Fibroblast of skin of right quadriceps (primary cell): ENCODE measurements around the gene PTPRN2.
"Not testable (repeated sequence)": the region's sequence is repeated elsewhere in the genome, so short reads cannot be mapped to it uniquely, and the experiment has no call there.

ENCODE experiments used
- DNase-seq: peaks from one replicate; pipeline ENCODE4 v3.0.0-alpha.2; 2013

PTPRN2 gene

DNA sequence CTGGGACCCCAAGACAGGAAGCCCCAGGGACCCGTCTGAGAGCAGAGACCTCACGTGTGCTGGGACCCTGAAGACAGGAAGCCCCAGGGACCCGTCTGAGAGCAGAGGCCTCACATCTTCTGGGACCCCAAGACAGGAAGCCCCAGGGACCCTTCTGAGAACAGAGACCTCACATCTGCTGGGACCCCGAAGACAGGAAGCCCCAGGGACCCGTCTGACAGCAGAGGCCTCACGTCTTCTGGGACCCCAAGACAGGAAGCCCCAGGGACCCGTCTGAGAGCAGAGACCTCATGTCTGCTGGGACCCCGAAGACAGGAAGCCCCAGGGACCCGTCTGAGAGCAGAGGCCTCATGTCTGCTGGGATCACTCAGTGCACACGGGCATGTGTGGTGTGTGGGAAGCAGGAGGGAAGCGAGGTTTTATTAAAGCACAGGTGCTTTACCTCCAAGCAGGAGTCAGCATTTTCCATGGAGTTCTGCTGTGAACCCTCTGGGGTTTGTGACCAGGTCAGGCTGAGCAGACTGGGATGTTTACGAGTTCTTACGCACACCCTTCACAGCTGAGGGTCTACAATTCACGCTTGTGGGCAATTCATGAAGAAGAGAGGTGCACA, 660.2 kb downstream of the PTPRN2 start:
- DNase-seq: no peak

DNA sequence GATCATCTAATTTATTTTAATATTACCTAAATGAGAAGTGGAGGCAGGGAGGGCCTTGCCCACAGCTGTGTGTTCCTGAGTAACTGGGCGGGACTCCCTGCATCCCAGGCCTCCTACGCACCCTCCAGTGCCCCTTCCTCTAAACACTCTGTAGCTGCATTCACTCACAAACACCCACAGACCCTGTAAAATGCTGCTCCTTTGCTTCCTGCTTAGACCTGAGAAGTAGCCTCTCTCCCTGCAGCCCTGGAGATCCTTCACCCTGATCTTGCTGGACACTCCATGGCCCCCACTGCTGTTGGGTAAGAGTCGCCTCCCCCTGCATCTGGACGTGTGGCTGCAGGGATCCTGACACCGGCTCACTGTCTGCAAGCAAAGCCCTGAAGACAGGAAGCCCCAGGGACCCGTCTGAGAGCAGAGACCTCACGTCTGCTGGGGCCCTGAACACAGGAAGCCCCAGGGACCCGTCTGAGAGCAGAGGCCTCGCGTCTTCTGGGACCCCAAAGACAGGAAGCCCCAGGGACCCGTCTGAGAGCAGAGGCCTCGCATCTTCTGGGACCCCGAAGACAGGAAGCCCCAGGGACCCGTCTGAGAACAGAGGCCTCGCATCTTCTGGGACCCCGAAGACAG, 661.0 kb downstream of the PTPRN2 start:
- DNase-seq: no peak

DNA sequence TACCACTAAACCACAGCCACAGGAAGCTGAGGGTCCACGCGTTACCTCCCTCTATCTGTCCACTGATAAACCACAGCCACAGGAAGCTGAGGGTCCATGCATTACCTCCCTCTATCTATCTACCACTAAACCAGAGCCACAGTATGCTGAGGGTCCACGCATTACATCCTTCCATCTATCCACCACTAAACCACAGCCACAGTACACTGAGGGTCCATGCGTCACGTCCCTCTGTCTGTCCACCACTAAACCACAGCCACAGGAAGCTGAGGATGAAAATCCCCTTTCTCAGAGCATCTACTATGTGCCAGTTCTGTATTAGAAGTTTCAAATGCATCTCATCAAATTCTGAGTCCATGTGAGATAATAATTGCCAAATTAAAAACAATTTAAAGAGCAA, 661.5 kb downstream of the PTPRN2 start:
- no peak for DNase-seq

DNA sequence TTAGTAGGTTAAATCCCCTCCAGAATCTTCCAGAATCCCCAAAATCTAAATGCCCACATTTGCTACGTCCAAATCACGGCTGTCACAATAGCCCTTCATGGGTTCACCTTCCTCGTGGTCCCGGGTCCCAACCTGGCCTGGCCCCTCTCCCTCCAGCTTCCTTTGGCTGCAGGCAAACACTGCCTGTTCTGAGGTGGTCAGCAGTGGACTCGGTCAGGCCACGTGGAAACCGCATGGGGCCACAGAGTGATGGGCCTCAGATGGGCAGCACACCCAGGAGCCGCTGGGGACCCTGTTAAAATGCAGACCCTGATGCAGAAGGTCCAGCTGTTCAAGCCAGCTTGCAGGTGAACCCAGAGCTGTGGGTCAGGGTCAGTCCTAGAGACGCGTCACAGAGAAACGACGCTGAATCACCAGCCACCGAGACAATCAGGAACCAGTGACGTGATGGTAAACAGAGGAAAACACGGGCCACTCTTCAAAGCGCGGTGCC, 662.2 kb downstream of the PTPRN2 start:
- DNase-seq: no peak

DNA sequence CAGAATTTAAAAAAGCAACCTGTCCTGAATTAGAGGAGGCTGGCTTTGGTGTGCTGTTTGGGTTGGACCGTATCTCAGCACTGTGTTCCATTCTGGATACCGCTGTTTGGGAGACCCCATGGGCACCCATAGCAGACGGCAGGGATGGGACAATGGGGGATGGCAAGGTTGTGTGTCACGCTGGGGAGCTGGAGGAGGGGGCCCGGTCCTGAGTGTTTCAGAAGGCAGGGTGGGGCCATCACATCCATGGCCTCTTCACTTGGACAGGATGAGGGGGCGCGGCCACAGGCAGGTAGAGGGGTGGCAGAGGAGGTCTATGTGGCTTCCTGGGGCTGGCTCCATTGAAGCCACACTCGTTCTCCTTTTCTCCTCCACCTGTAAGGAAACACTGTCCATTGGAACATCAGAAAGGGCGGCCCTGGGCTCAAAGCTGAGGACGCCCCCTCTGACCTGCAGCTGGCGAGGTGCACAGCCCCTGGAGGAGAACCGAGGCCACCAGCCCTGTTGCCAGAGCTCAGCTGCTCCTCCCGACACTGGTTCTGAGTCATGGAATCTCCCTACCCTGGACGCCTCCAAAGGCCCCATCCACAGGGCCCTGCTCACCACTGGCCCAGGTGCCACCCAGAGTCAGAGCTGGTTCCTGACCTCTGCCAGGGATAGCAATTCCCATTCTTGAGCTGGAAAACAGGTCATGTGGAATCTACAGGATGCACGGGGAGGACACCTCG, 663.6 kb downstream of the PTPRN2 start:
- no peak for DNase-seq

DNA sequence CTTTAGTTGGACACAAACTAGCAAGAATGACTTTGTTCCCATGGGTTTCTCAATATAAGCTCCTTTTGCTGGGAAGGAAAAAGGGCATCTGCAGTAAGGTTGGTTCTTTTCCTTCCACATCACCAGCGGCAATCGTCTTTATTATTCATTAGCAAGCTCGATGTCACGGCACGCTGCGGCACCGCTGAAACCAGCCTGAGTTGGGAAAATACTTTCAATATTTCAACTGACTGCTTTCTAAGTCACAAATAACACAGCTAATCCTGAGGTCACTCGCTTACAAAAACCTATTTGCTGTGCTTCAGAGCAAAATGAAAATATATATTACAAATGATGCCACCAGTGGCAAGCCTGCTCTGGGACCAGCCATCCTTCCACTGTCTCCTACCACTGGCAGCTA, 665.0 kb downstream of the PTPRN2 start:
- no peak for DNase-seq

DNA sequence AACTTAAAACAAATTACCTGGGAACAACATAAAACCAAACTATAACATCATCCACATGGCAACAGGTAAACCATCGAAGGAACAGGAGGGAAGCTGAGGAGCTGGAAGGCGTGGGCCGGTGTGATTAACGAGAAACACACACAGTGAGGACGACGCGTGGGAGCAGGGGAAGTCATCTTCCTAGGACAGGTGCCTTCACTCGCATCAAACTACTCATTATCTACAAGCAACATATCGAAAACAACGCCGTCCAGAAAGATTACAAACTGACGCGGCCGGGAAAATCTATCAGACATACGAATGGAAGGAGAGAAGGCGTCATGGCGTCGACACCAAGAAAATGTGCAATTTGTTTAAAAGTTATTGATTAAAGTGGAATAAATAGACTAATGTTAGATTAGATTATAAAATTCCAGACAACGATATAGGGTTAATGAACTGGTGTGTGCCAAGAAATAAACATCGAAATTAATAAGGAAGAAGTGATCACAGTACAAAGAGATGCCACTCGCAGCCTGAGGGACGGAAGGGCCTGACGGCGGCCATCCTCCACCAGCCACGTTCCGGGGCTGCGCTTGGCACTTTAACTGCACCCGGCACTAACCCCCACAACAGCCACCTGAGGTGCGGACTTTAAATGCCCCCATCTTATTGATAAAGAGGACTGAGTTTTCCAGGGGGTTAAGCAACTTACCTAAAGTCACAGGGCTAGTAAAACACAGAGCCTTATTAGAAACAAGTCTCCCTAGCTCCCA, 669.1 kb downstream of the PTPRN2 start:
- DNase-seq: no peak

DNA sequence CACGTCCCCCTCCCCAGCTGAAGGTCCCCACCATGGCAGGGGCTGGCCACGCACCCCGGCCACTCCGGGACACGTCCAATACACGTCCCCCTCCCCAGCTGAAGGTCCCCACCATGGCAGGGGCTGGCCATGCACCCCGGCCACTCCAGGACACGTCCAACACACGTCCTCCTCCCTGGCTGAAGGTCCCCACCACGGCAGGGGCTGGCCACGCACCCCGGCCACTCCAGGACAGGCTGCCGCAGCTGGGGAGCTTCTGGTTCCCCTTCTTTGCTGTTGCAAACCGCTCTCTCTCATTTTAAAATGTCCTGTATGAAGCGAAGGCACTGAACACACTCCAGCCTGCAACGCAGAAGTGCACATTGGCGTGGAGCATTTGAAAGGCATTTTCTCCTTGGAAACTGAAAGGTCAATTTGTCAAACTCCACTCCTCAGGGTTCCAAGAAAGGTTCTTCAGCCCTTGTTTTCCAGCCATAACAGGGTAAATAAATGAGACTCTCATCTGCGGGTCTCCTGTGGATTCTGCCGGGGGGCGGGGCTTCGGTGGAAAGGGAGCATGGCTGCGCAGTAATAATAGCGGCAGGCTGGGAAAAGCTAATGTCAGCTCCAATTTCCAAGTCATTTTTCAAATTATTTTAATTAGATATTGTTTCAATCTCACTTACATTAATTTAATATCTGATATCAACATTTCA, 670.5 kb downstream of the PTPRN2 start:
- no peak for DNase-seq

DNA sequence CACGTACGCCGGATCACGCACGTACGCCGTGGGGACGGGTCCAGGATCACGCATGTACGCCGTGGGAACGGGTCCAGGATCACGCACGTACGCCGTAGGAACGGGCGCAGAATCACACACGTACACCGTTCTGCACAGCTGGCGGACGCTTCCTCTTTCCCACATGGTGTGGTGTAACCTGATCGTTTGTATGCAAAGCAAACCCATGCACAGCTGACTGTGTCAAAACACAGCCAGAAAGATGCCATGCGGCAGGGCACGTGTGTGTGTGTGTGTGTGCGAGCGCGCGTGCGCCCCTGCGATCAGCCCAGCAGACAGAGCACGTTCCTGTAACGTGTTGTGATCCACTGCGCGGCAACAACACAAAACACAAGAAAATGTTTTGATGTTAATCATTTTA, 677.2 kb downstream of the PTPRN2 start:
- no peak for DNase-seq

DNA sequence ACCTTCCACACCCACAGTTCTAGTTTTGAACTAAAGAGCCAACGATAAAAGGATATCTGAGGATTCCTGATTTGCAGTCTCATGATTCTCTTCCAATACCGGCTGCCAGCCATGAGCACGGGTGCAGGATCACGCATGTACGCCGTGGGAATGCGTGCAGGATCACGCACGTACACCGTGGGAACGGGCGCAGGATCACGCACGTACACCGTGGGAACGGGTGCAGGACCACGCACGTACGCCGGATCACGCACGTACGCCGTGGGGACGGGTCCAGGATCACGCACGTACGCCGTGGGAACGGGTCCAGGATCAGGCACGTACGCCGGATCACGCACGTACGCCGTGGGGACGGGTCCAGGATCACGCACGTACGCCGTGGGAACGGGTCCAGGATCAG, 677.6 kb downstream of the PTPRN2 start:
- not testable (repeated sequence) for DNase-seq

DNA sequence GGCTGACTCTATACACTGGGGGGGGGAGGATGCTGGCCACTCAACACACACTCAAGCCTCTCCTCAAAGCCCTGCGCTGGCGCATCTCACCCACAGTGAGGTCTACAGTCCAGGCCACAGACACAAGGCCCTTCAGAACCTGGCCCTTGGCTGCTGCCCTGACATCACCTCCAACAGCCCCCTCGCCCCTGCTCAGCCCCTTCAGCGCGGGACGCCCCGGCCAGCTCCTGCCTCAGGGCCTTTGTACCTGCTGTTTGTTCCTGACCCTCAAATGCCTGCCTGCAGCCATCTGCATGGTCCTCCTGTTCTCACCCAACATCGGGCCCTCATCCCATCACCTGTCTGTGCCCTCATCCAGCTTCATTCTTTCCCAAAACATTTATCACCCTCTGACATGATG, 678.3 kb downstream of the PTPRN2 start:
- DNase-seq: no peak

DNA sequence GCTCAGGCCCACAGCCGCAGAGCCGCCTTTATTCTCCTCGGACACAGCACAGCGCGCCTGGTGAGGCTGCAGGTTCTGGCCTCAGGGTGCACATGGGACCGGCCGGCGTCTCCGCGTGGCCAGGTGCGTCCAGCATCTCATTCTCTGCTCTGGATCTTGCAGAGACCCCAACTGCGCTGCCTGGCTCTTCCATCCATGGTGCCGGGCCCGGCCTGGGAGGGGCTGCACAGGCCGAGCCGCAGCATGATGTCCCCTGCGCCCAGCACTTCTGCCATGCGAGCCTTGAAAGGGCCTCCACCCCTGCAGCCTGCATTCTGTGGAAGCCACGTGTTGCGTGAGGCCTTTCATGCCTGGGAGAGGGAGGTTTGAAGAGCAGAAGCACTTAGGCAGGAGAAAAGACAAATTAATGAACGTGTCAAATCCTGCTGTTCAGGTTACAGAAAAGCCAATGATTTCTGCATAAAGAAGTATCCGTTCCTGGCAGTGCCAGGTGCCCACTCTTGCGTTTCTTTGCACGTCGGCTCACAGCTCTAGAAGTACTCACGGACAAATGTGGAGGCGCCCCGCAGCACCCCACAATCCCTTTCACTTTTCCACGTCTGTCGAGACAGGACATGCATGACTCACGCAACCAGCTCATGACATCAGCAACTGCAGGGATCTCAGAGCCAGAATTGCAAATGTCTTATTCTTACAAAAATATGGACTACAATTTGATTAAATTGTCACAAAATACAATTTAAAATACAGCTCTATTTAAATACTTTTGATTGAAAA, 679.4 kb downstream of the PTPRN2 start:
- no peak for DNase-seq

DNA sequence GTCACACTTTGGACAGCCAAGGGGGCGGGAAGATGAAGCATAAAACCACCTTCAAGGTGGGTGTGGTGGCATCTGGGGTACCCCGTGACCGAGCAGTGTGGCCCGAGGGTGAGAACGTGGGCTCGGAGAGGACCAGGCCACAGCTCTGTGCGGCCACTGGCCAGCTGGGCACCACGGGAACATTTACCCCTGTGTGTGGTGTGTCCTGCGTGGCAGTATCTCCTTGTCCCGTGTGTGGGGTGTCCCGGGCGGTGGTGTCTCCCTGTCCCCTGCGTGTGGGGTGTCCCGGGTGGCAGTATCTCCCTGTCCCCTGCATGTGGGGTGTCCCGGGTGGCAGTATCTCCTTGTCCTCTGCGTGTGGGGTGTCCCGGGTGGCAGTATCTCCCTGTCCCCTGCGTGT, 680.5 kb downstream of the PTPRN2 start:
- DNase-seq: no peak

DNA sequence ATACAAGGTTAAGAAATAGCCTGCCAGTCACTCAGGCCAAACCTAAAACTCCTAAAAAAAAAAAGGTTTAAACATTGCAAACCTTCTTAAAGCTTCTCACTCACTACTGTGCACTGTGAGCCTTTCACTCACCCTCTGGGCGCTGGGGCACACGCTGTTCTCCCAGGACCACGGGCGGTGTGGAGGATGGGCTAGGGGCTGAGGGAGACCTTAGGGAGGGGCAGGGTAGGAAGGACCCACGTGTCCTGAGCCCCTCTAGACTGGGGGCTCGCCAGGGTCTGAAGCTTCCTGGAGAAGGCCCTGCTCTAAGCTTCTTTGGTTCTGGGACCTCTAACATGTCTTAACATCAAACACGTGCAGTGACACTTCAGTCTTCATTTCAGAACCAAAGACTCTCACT, 681.0 kb downstream of the PTPRN2 start:
- no peak for DNase-seq

DNA sequence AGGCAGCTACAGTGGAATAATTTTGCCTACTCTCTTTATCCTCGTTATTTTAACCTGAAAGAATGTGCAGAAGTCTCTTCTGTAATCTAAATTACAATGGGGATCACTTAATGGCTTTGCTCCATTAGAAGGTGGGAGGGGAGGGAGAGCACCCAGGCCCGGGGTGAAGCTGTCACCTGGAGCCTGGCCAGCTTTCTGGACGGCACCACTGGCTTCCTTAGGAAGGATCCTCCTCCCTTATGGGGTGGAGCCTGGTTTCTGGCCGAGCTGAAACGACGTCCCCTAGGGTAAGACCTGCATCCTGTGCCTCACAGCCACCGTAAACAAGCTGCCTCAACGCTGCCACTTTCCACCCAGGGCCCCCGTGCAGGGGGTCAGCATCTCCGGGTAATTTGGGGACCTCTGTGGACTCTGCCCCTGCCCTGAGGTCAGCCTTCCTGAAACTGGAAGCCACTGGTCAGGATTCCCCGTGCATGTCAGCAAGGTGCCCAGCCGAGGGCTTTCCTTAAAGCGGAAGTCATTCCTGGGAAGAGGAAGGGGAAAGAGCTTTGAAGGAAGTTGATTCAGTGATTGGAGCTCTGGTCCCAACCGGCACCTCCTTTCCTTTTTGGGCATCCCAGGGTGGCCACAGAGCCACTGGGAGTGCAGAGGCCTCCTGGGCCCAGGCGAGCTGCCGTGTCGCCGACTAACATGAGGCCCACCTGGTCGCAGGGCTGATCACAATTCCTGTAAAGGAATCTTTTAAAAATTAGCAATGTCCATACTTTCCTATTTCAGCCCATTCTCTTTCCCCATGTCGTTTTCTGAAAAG, 681.8 kb downstream of the PTPRN2 start:
- DNase-seq: no peak

DNA sequence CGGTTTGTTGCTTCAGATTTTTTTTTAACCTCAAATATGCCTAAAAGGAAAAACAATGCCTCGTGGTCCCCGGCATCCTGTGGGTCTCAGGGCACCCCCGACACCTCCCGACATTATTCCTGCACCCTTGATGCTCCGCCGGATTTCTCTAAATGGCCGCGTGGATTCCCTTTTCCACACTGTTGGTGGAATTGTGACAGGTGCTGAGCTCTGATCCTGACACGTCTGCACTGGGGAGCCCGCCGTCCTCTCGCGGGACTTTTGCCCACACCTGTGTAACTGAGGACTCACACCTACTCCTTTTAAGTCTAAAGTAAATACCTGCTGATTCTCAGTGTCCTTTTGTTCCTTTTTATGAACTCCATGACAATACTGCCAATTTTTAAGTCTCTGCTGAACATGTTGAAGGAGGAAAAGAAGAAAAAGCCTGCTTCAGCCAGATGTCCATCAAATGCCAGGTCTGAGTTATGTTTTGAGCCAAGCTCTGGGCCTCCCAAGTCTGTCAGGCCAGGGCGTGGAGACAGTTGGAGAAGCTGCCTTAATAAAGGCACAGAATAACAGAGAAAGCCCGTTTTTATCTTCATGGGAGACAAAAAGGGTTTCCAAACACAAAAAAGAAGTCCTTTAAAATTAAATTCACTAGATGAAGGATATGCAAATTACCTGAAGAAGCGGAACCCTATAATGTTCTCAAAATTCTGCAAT, 682.6 kb downstream of the PTPRN2 start:
- no peak for DNase-seq

DNA sequence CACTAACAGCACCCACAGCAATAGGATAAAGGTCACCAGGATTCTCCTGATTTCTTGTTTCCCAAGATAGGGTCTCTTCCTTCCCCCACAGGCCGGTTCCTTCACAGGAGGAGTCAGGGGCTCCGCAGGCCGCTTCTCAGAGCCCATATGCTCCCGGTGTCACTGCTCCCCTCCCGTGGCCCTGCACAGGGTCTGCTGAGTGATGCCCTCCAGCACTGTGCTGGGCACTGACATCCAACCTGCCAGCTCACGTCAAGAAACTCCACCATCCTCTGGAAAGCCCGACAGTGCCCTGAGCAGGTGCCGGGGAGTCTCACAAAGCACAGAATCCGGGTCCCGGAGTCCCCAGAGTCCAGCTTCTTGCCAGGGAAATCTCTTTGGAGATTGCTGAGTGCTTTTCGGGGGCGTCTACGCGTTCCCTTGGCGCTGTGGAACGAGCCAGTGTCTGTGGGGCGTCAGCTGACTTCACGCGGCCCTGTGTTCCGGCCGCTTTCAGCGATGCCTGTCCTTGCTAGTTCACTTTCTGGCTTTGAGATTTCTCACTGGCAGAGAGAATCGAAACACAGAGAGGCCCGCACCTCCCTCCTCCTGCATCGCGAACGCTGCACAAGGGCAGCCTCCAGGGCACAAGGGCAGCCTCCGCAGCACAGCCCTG, 683.3 kb downstream of the PTPRN2 start:
- no peak for DNase-seq

DNA sequence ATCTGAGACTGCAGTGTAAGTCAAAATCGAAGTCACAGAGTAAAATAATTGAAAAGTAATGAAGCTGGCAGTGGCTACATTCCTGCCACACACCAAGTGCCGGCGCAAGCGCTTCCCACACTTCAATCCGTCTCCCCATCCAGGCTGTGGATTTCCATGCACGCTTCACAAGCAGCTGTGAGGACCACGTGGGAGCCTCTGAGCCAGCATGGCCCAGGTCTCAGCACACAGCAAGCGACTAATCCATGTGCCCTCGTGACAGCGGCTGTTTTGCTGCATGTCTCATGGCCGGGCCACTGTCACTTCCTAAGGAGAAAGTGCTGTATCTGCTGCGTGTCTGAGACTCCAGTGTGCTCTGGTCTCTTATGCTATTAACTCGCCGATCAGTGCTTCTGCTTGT, 683.9 kb downstream of the PTPRN2 start:
- no peak for DNase-seq

DNA sequence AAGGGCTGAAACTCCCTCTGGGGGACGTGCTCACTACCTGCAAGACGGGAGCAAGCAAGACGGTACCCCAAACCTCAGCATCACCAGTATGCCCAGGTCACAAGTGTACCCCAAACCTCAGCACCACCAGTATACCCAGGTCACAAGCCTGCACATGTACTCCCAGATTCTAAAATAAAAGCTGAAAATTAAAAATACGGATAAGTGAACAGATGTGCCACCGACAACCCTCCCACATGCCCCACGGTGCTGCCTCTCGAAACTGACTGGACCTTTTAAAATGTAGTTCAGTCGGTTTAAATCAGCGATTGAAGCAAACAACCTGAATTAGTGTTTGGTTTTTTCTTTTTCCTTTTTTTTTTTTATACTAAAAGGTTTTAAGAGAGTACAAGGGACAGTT, 684.3 kb downstream of the PTPRN2 start:
- DNase-seq: no peak
